ENCODE measurements around the gene KITLG. TPM values are rescaled to one million over a fixed set of nuclear protein-coding genes. Genes with fewer than 3 reads are reported as not detected.
"Not testable (repeated sequence)": the region's sequence is repeated elsewhere in the genome, so short reads cannot be mapped to it uniquely, and the experiment has no call there.

The KITLG gene
- total RNA-seq, 1 experiment from 2014 or later, result 570 TPM

DNA sequence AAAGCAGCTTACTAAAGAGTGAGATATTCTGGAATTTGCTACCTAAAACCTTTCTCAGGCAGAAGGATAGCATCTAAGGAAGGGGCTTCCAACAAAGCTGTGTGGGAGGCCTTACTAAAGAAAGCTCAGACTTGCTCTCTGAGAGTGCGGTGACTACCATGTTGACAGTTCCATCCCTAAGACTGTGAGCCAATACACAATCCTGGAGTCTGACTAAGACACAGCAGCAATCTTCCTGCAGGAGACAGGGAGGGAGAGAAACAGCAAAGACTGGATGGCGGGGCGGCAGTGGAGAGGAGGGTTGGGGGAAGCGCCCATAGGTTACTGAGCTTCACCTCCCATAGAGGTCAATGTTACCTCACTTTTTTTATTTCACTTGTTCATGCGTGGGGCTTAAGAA lies 70.9 kb downstream of the KITLG start:
- peaks cover 0 to 10% of the 10 kb centered on the region in 2 experiments; a peak in 2 of 4 replicates for H3K4me1 ChIP-seq (ENCODE audit: control insufficient read depth in 1 of 2, insufficient read depth in 2 of 2, low read length in 2 of 2)
- RAD21 ChIA-PET (ENCODE audit: low non-redundant PET in 1 of 2, low total read pairs in 2 of 2, uncharacterized antibody in 2 of 2, unreplicated experiment in 2 of 2), result no interaction called here
- H3K79me2 ChIP-seq (ENCODE audit: insufficient read depth, low read length), result peaks cover 99% of the 10 kb centered on the region
- no peak for DNase-seq (ENCODE audit: low read depth, low spot score)
- H3K9me2 ChIP-seq (ENCODE audit: insufficient read depth), result no peaks in the 10 kb centered on the region
- peaks cover 61 to 76% of the 10 kb centered on the region in 2 experiments for H3K36me3 ChIP-seq (ENCODE audit: control insufficient read depth in 1 of 2, insufficient read depth in 2 of 2, low read length in 2 of 2)
- H2AFZ ChIP-seq (ENCODE audit: low read depth, low read length, poor library complexity, severe bottlenecking), result no peak overlapping the region
- TF ChIP-seq ELF1 (IDR thresholded peaks at IDR 0.05; ENCODE audit: borderline replicate concordance, low read depth) (no peak), POLR2AphosphoS5 (IDR thresholded peaks at IDR 0.05; ENCODE audit: low read depth, low read length) (peak; percentile 41; the same call in 1 of the 2 replicates), JUND (IDR thresholded peaks at IDR 0.05) (no peak)
- TF ChIP-seq, protein P1, sequence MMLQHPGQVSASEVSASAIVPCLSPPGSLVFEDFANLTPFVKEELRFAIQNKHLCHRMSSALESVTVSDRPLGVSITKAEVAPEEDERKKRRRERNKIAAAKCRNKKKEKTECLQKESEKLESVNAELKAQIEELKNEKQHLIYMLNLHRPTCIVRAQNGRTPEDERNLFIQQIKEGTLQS (IDR thresholded peaks at IDR 0.05), result no peak
- peak overlapping the region; percentile 8; the same call in 1 of the 2 replicates for H3K27ac ChIP-seq (ENCODE audit: low read depth, low read length)
- CTCF ChIA-PET, result no interaction called here
- no peak overlapping the region for H3K4me3 ChIP-seq (replicated peaks in 1 of 2; ENCODE audit: low read depth in 1 of 2, low read length in 2 of 2)
- intact Hi-C loops (cut with micrococcal nuclease), result no loop called here
- H3K9me3 ChIP-seq (ENCODE audit: control insufficient read depth in 1 of 2, insufficient read depth in 1 of 2, low read depth in 1 of 2, low read length in 2 of 2), result no peaks in the 10 kb centered on the region
- ATAC-seq, result 0 out of 2 replicates have a peak, but pooled peaks have one; percentile 31
- no TSS peak for BruUV-seq (replicated peaks)
- POLR2A ChIA-PET, result no interaction called here
- no peaks in the 10 kb centered on the region for H3K27me3 ChIP-seq (ENCODE audit: insufficient read depth, low read length)
- peaks cover 55% of the 10 kb centered on the region for H4K20me1 ChIP-seq (ENCODE audit: insufficient read depth)
- H3K9ac ChIP-seq (ENCODE audit: low read length), result no peak overlapping the region
- no peak overlapping the region for H3K4me2 ChIP-seq (ENCODE audit: low read length)

DNA sequence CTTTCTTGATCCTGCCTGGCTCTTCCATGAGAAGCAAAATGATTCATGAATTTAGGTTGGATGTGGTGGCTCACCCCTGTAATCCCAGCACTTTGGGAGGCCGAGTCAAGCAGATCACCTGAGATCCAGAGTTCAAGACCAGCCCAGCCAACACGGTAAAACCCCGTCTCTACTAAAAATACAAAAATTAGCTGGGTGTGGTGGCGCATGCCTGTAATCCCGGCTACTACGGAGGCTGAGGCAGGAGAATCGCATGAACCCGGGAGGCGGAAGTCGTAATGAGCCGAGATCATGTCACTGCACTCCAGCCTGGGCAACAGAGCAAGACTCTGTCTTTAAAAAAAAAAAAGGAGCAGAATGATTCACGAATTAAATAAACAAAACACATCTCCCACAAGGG lies 72.4 kb downstream of the KITLG start:
- H3K9me2 ChIP-seq (ENCODE audit: insufficient read depth); intact Hi-C loops (cut with micrococcal nuclease); H3K27ac ChIP-seq (ENCODE audit: low read depth, low read length); ATAC-seq; H3K4me2 ChIP-seq (ENCODE audit: low read length); H3K9ac ChIP-seq (ENCODE audit: low read length); DNase-seq (ENCODE audit: low read depth, low spot score); H3K27me3 ChIP-seq (ENCODE audit: insufficient read depth, low read length); H3K4me3 ChIP-seq (replicated peaks in 1 of 2; ENCODE audit: low read depth in 1 of 2, low read length in 2 of 2); CTCF ChIA-PET; H2AFZ ChIP-seq (ENCODE audit: low read depth, low read length, poor library complexity, severe bottlenecking); POLR2A ChIA-PET; H3K9me3 ChIP-seq (ENCODE audit: control insufficient read depth in 1 of 2, insufficient read depth in 1 of 2, low read depth in 1 of 2, low read length in 2 of 2); BruUV-seq (replicated peaks); RAD21 ChIA-PET (ENCODE audit: low non-redundant PET in 1 of 2, low total read pairs in 2 of 2, uncharacterized antibody in 2 of 2, unreplicated experiment in 2 of 2): not testable (repeated sequence)
- peaks cover 49% of the 10 kb centered on the region for H4K20me1 ChIP-seq (ENCODE audit: insufficient read depth)
- H3K36me3 ChIP-seq (ENCODE audit: control insufficient read depth in 1 of 2, insufficient read depth in 2 of 2, low read length in 2 of 2), result peaks cover 62 to 84% of the 10 kb centered on the region in 2 experiments
- peaks cover 0 to 19% of the 10 kb centered on the region in 2 experiments; a peak in 2 of 4 replicates for H3K4me1 ChIP-seq (ENCODE audit: control insufficient read depth in 1 of 2, insufficient read depth in 2 of 2, low read length in 2 of 2)
- H3K79me2 ChIP-seq (ENCODE audit: insufficient read depth, low read length), result peaks cover 98% of the 10 kb centered on the region

Data from HCT116 (cell line).